ENCODE results near the gene KRT81.
"Not testable (repeated sequence)": the region's sequence is repeated elsewhere in the genome, so short reads cannot be mapped to it uniquely, and the experiment has no call there.

KRT81 gene

GRCh38 chr12:52270541-52271070 lies 20.7 kb downstream of the KRT81 start:
- FAIRE-seq: no peak

- no peak for FAIRE-seq
Measured at GRCh38 chr12:52268212-52268611, 23.1 kb downstream of the KRT81 start.

GRCh38 chr12:52267699-52268098 lies 23.6 kb downstream of the KRT81 start:
- no peak for FAIRE-seq

- no peak for FAIRE-seq
Measured at GRCh38 chr12:52267266-52267665, 24.1 kb downstream of the KRT81 start.

- FAIRE-seq: no peak
Measured at GRCh38 chr12:52266514-52266913, 24.8 kb downstream of the KRT81 start.

- FAIRE-seq: no peak
Measured at GRCh38 chr12:52264435-52264825, 26.9 kb downstream of the KRT81 start.

- FAIRE-seq: no peak
Measured at GRCh38 chr12:52263761-52264434, 27.4 kb downstream of the KRT81 start.

- FAIRE-seq: no peak
Measured at GRCh38 chr12:52262286-52262685, 29.0 kb downstream of the KRT81 start.

- no peak for FAIRE-seq
Measured at GRCh38 chr12:52261208-52261484, 30.2 kb downstream of the KRT81 start.

- FAIRE-seq: no peak
Measured at GRCh38 chr12:52260361-52261207, 30.8 kb downstream of the KRT81 start.

GRCh38 chr12:52259657-52260243 lies 31.6 kb downstream of the KRT81 start:
- FAIRE-seq: no peak

- no peak for FAIRE-seq
Measured at GRCh38 chr12:52258335-52258901, 32.9 kb downstream of the KRT81 start.

GRCh38 chr12:52257922-52258321 lies 33.4 kb downstream of the KRT81 start:
- FAIRE-seq: not testable (repeated sequence)

GRCh38 chr12:52257074-52257551 lies 34.2 kb downstream of the KRT81 start:
- no peak for FAIRE-seq

GRCh38 chr12:52256584-52256935 lies 34.8 kb downstream of the KRT81 start:
- no peak for FAIRE-seq

- no peak for FAIRE-seq
Measured at GRCh38 chr12:52255926-52256583, 35.3 kb downstream of the KRT81 start.

GRCh38 chr12:52254965-52255751 lies 36.2 kb downstream of the KRT81 start:
- no peak for FAIRE-seq

- no peak for FAIRE-seq
Measured at GRCh38 chr12:52254180-52254964, 37.0 kb downstream of the KRT81 start.

GRCh38 chr12:52253391-52254179 lies 37.7 kb downstream of the KRT81 start:
- no peak for FAIRE-seq

- FAIRE-seq: no peak
Measured at GRCh38 chr12:52252728-52253343, 38.5 kb downstream of the KRT81 start.
